ENCODE measurements around the gene CYFIP2. TPM values are rescaled to one million over a fixed set of nuclear protein-coding genes. Genes with fewer than 3 reads are reported as not detected.
"Not testable (repeated sequence)": the region's sequence is repeated elsewhere in the genome, so short reads cannot be mapped to it uniquely, and the experiment has no call there.

The CYFIP2 gene
- polyA plus RNA-seq, 1 donor = 27.9 TPM

GRCh38 chr5:157389103-157389502 lies 123.2 kb downstream of the CYFIP2 start:
- 100% methylated on average over 1 of the region's 17 CpGs for WGBS (ENCODE audit: insufficient coverage, low lambda C conversion rate)
- Histone ChIP-seq H3K27me3 (ENCODE audit: control insufficient read depth, insufficient read depth, low read length) (no peaks in the 10 kb centered on the region), H3K4me1 (ENCODE audit: control insufficient read depth, insufficient read depth, low read length) (peaks cover 2% of the 10 kb centered on the region), H3K4me3 (ENCODE audit: low read length) (no peak overlapping the region), H3K36me3 (ENCODE audit: control insufficient read depth, insufficient read depth, low read length) (peaks cover 10% of the 10 kb centered on the region), H3K27ac (ENCODE audit: low read length) (no peak overlapping the region), H3K9me3 (ENCODE audit: control insufficient read depth, low read depth, low read length) (no peaks in the 10 kb centered on the region)
- no peak for DNase-seq

GRCh38 chr5:157390133-157390532 lies 124.2 kb downstream of the CYFIP2 start:
- Histone ChIP-seq H3K36me3 (ENCODE audit: control insufficient read depth, insufficient read depth, low read length) (peaks cover 7% of the 10 kb centered on the region), H3K4me1 (ENCODE audit: control insufficient read depth, insufficient read depth, low read length) (peaks cover 2% of the 10 kb centered on the region), H3K27me3 (ENCODE audit: control insufficient read depth, insufficient read depth, low read length) (no peaks in the 10 kb centered on the region), H3K9me3 (ENCODE audit: control insufficient read depth, low read depth, low read length) (no peaks in the 10 kb centered on the region), H3K27ac (ENCODE audit: low read length) (no peak overlapping the region), H3K4me3 (ENCODE audit: low read length) (no peak overlapping the region)
- no CpG with 5 or more reads among the region's 5 CpGs for WGBS (ENCODE audit: insufficient coverage, low lambda C conversion rate)
- DNase-seq = no peak

- DNase-seq = peak in 1 of 2 donors; percentile 22
- peaks cover 2% of the 10 kb centered on the region for H3K4me1 ChIP-seq (ENCODE audit: control insufficient read depth, insufficient read depth, low read length)
- no peaks in the 10 kb centered on the region for H3K27me3 ChIP-seq (ENCODE audit: control insufficient read depth, insufficient read depth, low read length)
- no CpG with 5 or more reads among the region's 15 CpGs for WGBS (ENCODE audit: insufficient coverage, low lambda C conversion rate)
- H3K4me3 ChIP-seq (ENCODE audit: low read length) = no peak overlapping the region
- peaks cover 7% of the 10 kb centered on the region for H3K36me3 ChIP-seq (ENCODE audit: control insufficient read depth, insufficient read depth, low read length)
- no peak overlapping the region for H3K27ac ChIP-seq (ENCODE audit: low read length)
- H3K9me3 ChIP-seq (ENCODE audit: control insufficient read depth, low read depth, low read length) = no peaks in the 10 kb centered on the region
Measured at GRCh38 chr5:157390551-157391297, 124.8 kb downstream of the CYFIP2 start.

GRCh38 chr5:157398305-157398704 lies 132.4 kb downstream of the CYFIP2 start:
- Histone ChIP-seq H3K36me3 (ENCODE audit: control insufficient read depth, insufficient read depth, low read length) (peaks cover under 1% of the 10 kb centered on the region), H3K4me1 (ENCODE audit: control insufficient read depth, insufficient read depth, low read length) (no peaks in the 10 kb centered on the region), H3K9me3 (ENCODE audit: control insufficient read depth, low read depth, low read length) (no peaks in the 10 kb centered on the region), H3K27ac (ENCODE audit: low read length) (no peak overlapping the region), H3K27me3 (ENCODE audit: control insufficient read depth, insufficient read depth, low read length) (no peaks in the 10 kb centered on the region), H3K4me3 (ENCODE audit: low read length) (no peak overlapping the region)
- no peak for DNase-seq

GRCh38 chr5:157400741-157401495 lies 135.0 kb downstream of the CYFIP2 start:
- no peak overlapping the region for H3K4me3 ChIP-seq (ENCODE audit: low read length)
- no peak for DNase-seq
- no peak overlapping the region for H3K27ac ChIP-seq (ENCODE audit: low read length)
- H3K27me3 ChIP-seq (ENCODE audit: control insufficient read depth, insufficient read depth, low read length) = no peaks in the 10 kb centered on the region
- H3K36me3 ChIP-seq (ENCODE audit: control insufficient read depth, insufficient read depth, low read length) = no peaks in the 10 kb centered on the region
- H3K4me1 ChIP-seq (ENCODE audit: control insufficient read depth, insufficient read depth, low read length) = no peaks in the 10 kb centered on the region
- H3K9me3 ChIP-seq (ENCODE audit: control insufficient read depth, low read depth, low read length) = no peaks in the 10 kb centered on the region
- 71% methylated on average over 1 of the region's 5 CpGs for WGBS (ENCODE audit: insufficient coverage, low lambda C conversion rate)

- Histone ChIP-seq H3K9me3 (ENCODE audit: control insufficient read depth, low read depth, low read length) (peaks cover 5% of the 10 kb centered on the region), H3K27me3 (ENCODE audit: control insufficient read depth, insufficient read depth, low read length) (no peaks in the 10 kb centered on the region), H3K36me3 (ENCODE audit: control insufficient read depth, insufficient read depth, low read length) (no peaks in the 10 kb centered on the region), H3K4me3 (ENCODE audit: low read length) (no peak overlapping the region), H3K4me1 (ENCODE audit: control insufficient read depth, insufficient read depth, low read length) (no peaks in the 10 kb centered on the region), H3K27ac (ENCODE audit: low read length) (no peak overlapping the region)
- no peak for DNase-seq
Measured at GRCh38 chr5:157415838-157416237, 149.9 kb downstream of the CYFIP2 start.

- not testable (repeated sequence) for H3K36me3 ChIP-seq (ENCODE audit: control insufficient read depth, insufficient read depth, low read length); H3K9me3 ChIP-seq (ENCODE audit: control insufficient read depth, low read depth, low read length); H3K27me3 ChIP-seq (ENCODE audit: control insufficient read depth, insufficient read depth, low read length); H3K27ac ChIP-seq (ENCODE audit: low read length); H3K4me1 ChIP-seq (ENCODE audit: control insufficient read depth, insufficient read depth, low read length); H3K4me3 ChIP-seq (ENCODE audit: low read length); DNase-seq
- no CpG with 5 or more reads among the region's 30 CpGs for WGBS (ENCODE audit: insufficient coverage, low lambda C conversion rate)
Measured at GRCh38 chr5:157419521-157419920, 153.6 kb downstream of the CYFIP2 start.

- not testable (repeated sequence) for H3K36me3 ChIP-seq (ENCODE audit: control insufficient read depth, insufficient read depth, low read length); H3K4me3 ChIP-seq (ENCODE audit: low read length); H3K27me3 ChIP-seq (ENCODE audit: control insufficient read depth, insufficient read depth, low read length); H3K9me3 ChIP-seq (ENCODE audit: control insufficient read depth, low read depth, low read length); H3K27ac ChIP-seq (ENCODE audit: low read length); H3K4me1 ChIP-seq (ENCODE audit: control insufficient read depth, insufficient read depth, low read length); DNase-seq
- 100% methylated on average over 1 of the region's 5 CpGs for WGBS (ENCODE audit: insufficient coverage, low lambda C conversion rate)
Measured at GRCh38 chr5:157429920-157430319, 164.0 kb downstream of the CYFIP2 start.

GRCh38 chr5:157431544-157432200 lies 165.7 kb downstream of the CYFIP2 start:
- 8% methylated on average over 2 of the region's 4 CpGs for WGBS (ENCODE audit: insufficient coverage, low lambda C conversion rate)

GRCh38 chr5:157434096-157434495 lies 168.2 kb downstream of the CYFIP2 start:
- no peaks in the 10 kb centered on the region for H3K4me1 ChIP-seq (ENCODE audit: control insufficient read depth, insufficient read depth, low read length)
- no peaks in the 10 kb centered on the region for H3K36me3 ChIP-seq (ENCODE audit: control insufficient read depth, insufficient read depth, low read length)
- no peak overlapping the region for H3K27ac ChIP-seq (ENCODE audit: low read length)
- WGBS (ENCODE audit: insufficient coverage, low lambda C conversion rate) = no CpG with 5 or more reads among the region's 4 CpGs
- no peaks in the 10 kb centered on the region for H3K27me3 ChIP-seq (ENCODE audit: control insufficient read depth, insufficient read depth, low read length)
- DNase-seq = no peak
- no peak overlapping the region for H3K4me3 ChIP-seq (ENCODE audit: low read length)
- no peaks in the 10 kb centered on the region for H3K9me3 ChIP-seq (ENCODE audit: control insufficient read depth, low read depth, low read length)

More at GRCh38 chr5:157431544-157432200, 165.7 kb downstream of the CYFIP2 start:
- Histone ChIP-seq H3K4me3 (ENCODE audit: low read length) (no peak overlapping the region), H3K4me1 (ENCODE audit: control insufficient read depth, insufficient read depth, low read length) (no peaks in the 10 kb centered on the region), H3K27me3 (ENCODE audit: control insufficient read depth, insufficient read depth, low read length) (no peaks in the 10 kb centered on the region), H3K9me3 (ENCODE audit: control insufficient read depth, low read depth, low read length) (no peaks in the 10 kb centered on the region), H3K36me3 (ENCODE audit: control insufficient read depth, insufficient read depth, low read length) (no peaks in the 10 kb centered on the region), H3K27ac (ENCODE audit: low read length) (no peak overlapping the region)
- DNase-seq = peak; percentile 38 to 60

Data from large intestine (tissue), 3 donors.